NOMO-1 (cell line): Measurements from ENCODE around the gene PTPN18.
A peak's percentile ranks its signal among the peaks of the same experiment; 100 is the strongest.
"Not testable (repeated sequence)": the region's sequence is repeated elsewhere in the genome, so short reads cannot be mapped to it uniquely, and the experiment has no call there.

Experiments used
- DNase-seq, 2 experiments: peaks; one replicate each; lab custom pipeline; 2025; ENCODE audit not compliant: unreplicated experiment in 2 of 2; lab: John Stamatoyannopoulos, UW

The PTPN18 gene

DNA sequence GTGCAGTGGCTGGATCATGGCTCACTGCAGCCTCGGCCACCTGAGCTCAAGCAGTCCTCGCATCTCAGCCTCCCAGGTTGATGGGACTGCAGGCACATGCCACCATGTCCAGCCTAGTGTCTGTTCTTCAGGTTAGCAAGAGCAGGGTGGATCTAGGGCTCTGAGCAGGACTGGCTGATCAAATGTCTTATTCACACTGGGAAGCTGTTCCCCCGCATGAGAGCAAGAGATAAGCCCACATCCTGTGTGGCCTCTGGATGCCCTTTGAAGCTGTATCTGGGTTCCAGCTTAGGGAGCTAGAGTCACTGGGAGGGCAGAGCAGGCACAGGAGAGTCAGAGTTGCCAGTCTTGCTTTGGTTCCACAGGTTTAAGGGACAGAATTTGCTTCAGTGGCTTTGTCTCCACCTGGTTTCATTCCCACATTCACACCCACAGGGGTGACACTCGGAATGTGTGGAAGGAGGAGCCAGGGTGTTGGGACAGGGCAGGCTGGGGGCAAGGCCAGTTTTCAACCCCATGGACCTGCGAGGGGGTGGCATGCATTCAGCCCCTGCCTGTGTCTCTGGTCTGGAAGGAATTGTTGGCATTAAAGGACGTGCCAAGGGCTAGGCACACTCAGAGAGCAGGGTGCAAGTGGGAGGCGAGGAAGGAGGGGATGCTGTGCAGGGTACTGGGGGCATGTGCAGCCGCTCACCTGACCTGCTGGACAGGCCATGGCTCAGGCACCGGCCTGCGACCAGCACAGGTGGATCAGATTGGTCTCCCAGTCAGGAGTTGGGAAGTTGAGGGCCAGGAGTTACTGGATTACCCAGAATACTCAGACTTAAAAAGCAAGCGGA lies 24.5 kb downstream of the PTPN18 start:
- DNase-seq = no peak

GRCh38 chr2:130381145-130381544 lies 25.3 kb downstream of the PTPN18 start:
- DNase-seq = no peak

DNA sequence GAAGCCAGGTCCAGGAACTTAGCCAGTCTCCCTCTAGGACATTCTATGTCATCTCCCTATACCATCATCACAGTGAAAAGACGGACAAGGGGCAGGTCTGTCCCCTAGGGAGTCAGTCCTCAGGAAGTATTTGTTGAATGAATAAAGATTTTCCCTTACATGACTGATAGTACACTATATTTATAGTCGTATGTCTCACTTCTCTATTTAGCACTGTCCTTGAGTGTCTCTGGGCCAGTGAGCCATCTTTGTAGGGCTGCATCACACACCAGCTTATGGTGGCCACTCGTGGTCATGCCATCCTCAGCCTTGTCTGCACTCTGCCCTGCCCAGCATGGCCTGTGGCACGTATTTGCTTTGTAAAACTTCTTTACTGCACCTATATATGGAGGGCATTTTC lies 25.8 kb downstream of the PTPN18 start:
- no peak for DNase-seq

DNA sequence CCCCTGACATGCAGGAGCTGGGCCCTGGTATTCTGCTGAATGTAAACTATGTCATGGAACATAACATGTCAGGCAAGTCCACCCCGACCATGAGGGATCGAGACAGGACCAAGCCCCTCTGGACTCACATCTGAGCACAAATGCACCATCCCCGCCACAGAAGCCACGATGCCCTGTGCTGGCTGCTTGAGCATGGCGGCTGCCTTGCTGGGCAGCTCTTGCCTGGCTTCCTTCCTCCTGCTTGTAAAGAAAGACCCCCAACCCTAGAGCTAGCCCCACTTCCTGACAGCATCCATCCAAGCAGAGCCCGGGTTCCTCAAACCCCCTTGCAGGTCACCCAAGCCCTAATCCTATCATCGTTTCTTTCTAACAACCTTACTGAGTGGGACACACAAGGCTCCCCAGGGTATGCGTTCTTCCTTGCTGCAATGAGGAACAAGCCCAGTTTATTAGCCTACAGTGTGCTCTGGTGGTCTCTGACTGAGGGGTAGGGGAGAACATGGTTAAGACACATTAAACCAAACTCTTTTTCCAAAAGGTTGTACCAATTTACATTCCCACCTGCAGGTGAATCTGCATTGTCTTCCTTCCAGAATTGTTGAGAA lies 26.6 kb downstream of the PTPN18 start:
- no peak for DNase-seq

DNA sequence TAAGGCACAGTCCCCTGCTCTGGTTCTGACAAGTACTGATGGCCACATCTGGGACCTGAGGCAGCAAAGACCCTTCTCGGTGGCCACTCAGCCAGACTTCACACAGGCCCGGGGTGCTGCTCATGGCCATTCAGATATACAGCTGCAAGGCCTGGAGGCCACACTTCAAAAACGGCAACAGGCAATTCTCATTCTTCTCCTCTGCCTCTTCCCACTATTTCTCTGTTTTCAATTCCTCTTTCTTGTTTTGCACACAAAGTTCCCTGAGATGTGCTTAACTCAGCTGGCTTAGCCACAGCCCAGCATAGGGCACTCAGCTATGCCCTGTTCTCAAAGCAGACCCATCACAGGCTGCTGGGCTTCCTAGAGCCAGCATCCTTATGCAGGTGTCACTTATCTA lies 29.9 kb downstream of the PTPN18 start:
- peak; percentile 22 to 47 for DNase-seq

GRCh38 chr2:130387071-130387400 lies 31.2 kb downstream of the PTPN18 start:
- DNase-seq = no peak

DNA sequence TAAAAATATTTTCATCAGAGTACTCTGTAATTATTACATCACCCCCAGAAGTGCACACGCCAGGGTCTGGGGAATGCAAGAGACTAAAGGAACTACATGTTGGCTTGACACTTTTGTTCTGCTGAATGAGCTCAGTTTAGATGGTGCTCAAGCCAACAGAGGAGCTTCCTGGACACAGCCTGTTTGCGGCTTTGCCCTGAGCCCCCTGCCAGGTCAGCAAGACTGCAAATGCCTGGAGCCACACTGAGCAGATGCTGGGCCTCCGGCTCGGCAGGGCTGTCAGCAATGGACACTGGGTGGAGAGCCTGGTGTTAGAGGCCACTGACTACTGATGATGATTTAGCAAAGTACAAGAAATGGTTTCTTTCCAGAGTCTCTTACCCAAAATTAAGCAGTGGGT lies 31.9 kb downstream of the PTPN18 start:
- DNase-seq = no peak

DNA sequence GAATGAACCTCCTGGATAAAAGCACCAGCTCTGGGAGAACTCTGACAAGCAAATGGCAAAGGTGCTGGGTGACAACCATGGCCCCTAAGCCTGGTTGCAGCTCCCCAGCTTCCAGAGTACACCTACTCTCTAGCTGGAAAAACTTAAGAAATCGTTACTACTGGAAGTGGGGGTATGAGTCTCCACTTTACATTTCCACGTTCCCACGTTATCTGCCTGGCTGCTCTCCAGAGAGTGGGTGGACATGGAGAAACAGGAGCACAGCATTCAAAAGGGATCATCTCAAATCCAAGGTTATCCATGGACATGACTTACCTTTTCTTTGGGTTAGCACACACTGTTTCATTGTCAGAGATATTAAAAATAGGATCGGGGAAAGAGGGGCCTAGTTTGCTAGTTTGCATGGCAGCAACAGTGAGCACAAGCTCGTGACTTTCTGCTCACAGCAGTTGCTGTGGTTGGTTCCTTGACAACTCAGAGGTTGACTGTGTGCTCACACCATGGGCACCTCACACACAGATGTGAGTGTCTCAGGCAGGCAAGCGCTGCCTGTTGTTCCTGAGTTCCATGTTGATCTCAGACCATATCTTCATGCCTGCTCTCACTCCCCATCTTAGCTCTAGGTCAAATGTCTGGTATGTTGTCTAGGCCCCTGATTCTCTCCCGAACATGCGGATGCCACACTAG lies 32.5 kb downstream of the PTPN18 start:
- DNase-seq = no peak

DNA sequence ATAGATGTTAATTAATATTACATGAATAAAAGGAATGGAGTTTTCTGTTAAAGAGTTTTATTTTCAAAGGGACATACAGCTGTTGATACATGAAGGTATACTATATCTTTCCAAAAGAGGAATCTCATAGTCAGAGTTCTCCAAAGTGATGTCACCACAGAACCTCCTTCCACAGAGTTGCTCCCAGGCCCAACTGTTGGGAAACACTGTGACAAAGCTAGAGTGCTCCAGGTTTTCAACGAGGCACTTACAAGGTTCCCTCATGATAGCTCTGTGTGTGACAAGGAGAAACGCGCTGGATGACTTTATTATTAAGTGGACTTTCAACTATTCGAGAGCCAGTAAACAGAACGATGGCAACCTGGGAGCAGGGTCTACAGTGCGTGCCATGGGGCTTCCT lies 33.5 kb downstream of the PTPN18 start:
- no peak for DNase-seq

DNA sequence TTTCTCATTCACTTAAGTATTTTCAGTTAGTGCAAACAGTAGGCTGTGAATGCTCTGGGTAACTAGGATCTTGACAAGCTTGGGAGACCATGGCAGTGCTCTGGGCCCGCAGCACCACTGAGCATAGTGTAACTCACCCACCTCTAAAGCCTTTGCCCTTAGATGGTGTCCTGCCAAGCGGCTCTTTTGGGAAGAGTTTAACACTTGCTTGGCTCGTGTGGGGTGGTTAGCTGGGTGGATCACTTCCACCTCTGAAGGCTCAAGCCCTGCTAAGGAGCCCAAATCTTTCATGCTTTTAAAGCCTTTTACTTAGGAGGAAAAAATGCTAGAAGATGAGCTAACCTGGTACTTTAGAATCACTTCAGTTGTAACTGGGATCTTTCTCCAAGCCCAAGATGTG lies 33.9 kb downstream of the PTPN18 start:
- DNase-seq = no peak

DNA sequence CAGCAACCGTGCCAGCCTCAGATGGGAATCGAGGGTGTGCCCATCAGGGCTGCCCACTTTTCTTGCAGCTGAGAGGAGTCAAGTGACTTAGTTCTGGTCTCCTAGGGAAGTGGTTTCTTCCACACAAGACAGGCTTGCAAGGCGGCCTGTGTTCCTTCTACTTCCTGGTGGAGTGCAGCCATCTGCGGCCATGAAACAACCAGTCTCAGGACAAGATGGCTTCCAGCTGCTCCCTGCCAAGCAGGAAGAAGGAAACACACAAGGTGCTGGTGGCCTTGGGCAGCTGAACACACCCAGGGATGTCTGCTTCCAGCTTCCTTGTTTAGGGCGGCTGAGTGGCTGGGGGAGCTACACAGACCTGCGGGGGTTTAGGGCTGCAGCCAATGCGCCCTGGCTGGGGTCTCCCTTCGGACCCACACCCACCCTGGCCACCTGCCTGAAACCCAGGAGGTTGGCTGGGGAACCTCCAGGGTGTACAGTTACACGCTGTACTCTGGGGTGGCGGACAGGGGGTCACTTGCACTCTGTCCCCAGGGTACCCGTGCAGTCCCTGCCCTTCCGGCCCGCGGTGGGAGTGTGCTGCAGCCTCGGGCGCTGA lies 34.7 kb downstream of the PTPN18 start:
- peak in 1 of 2 experiments; percentile 43 for DNase-seq

DNA sequence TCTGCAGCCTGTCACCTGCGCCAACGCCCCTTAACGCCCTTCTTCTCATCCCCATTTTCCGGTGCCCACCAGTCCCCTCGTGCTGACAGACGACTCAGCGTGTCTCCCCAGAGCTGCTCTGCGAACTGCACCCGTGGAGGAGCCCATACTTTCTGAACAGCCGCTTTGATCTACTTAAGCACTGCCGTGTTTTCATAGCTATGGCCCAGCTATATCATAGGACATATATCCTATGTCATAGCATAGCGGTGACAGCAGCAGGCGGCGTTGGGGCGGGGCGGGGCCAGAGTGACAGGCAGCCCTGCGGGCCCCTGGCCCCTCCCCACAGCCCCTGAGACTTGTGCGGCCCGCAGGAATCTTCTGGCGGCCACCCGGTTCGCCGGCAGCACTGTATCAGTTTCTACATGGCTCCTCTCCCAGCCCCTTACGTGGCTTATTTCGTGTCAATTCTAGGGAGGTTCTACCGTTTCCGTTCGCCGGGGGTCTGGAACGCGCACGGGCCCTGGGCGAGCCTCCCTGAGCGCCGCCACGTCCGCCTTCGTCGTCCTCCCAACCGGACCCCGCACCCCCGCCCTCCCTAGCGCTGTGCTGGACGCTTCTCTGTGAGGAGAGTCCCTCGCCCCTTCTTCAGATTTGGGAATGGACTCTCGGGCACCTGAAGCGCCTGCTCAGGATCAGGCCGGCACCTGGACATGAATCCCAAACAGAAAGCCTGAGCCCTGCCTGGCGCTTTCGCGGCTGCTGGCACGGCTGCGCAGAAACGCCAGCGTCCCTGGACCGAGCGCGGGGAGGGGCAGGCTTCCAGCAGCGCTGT lies 35.4 kb downstream of the PTPN18 start:
- DNase-seq = peak; percentile 70 to 78

DNA sequence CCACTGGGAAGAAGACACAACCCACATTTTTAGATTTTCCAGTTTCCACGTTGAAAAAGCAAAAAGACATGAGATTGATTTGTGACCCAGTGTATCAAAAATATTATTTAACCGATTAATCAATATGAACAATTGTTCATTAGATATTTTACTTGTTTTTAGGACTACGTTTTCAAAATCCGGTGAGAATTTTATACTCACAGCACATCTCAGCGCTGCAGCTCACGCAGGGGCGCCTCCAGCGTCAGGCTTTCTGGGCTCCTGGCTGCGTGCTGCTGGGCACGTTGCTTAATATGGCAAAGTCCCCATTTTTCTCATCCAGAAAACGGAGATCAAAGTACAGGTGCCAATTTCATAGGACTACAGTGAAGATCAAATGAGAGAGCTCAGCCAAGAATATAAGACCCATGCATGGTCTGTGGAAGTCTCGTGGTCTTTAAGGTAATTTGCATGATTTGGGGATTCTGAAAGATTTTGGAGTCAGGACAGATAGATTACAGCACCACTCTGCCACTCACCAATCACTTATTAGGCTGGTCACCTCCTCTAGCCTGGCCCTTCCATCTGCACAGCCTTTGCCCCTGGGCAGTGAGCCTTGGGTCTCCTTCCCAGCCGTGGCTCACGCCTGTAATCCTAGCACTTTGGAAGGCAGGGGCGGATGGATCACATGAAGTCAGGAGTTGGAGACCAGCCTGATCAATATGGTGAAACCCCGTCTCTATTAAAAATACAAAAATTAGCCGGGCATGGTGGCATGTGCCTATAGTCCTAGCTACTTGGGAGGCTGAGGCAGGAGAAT lies 36.2 kb downstream of the PTPN18 start:
- DNase-seq = no peak

- no peak for DNase-seq
Observed at GRCh38 chr2:130393318-130393910, 37.6 kb downstream of the PTPN18 start.

DNA sequence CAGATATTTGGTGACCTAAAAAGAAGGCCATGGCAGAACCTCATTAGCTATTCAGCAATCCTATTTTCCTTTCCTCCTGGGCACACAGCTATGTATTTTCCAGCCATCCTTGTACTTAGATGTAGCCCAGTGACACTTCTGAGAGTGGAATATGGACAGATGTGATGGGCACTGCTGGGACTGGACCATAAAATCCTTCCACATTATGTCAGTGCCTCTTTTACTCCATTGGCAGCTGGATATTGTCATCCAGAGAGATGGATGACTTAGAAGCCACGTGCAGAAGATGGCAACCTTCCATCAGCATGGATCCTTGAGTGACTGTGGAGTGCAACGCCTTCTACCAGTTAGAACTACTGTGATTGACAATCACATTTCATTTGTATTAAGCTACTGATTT lies 50.4 kb downstream of the PTPN18 start:
- not testable (repeated sequence) for DNase-seq

GRCh38 chr2:130416693-130417092 lies 60.8 kb downstream of the PTPN18 start:
- DNase-seq = not testable (repeated sequence)

DNA sequence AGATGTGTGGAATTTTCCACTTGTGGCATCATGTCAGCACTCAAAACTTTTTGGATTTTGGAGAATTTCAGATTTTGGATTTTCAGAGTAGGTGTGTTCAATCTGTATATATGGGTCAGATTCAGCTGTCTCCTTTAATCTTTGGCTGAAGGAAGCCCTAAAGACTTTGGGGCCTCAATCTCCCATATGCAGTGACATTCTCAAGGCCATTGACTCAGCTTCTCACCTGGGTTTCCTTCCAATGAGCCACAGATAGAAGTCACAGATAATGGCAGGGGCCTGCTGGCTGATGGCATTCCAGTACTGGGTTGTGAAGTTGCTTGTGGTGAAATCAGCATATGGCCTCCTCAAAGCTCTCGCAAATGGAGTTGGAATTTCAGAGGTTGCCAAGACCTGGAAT lies 63.0 kb downstream of the PTPN18 start:
- DNase-seq = not testable (repeated sequence)
